Ammon's horn (tissue), 1 donor: ENCODE data around the gene SCAMP5.

Source experiments
- DNase-seq: peaks from one replicate; pipeline ENCODE4 v3.0.0-alpha.2; 2016; ENCODE audit warnings: low spot score

SCAMP5 gene

GRCh38 chr15:75023181-75023871 lies 28.0 kb downstream of the SCAMP5 start, which contains the start of gene PPCDC:
Gene PPCDC (plus strand): TSS chr15:75023590. CDS start chr15:75028319, 4,729 bp downstream.
- peak; percentile 98 for DNase-seq

- DNase-seq: peak; percentile 42
Measured at GRCh38 chr15:75023872-75024636, 28.7 kb downstream of the SCAMP5 start.

- peak; percentile 53 for DNase-seq
Measured at GRCh38 chr15:75025107-75025506, 29.7 kb downstream of the SCAMP5 start.

GRCh38 chr15:75025548-75026260 lies 30.3 kb downstream of the SCAMP5 start:
- DNase-seq: no peak

- DNase-seq: no peak
Measured at GRCh38 chr15:75027551-75027950, 32.2 kb downstream of the SCAMP5 start.

- no peak for DNase-seq
Measured at GRCh38 chr15:75028991-75029377, 33.6 kb downstream of the SCAMP5 start.

GRCh38 chr15:75029378-75030022 lies 34.1 kb downstream of the SCAMP5 start:
- peak; percentile 94 for DNase-seq

- DNase-seq: no peak
Measured at GRCh38 chr15:75030023-75030413, 34.7 kb downstream of the SCAMP5 start.

- DNase-seq: no peak
Measured at GRCh38 chr15:75030424-75030823, 35.1 kb downstream of the SCAMP5 start.

GRCh38 chr15:75031848-75032247 lies 36.5 kb downstream of the SCAMP5 start:
- DNase-seq: no peak

- no peak for DNase-seq
Measured at GRCh38 chr15:75032395-75032794, 37.0 kb downstream of the SCAMP5 start.

GRCh38 chr15:75033809-75034208 lies 38.4 kb downstream of the SCAMP5 start:
- DNase-seq: no peak

GRCh38 chr15:75034615-75035014 lies 39.3 kb downstream of the SCAMP5 start:
- no peak for DNase-seq

- DNase-seq: no peak
Measured at GRCh38 chr15:75036212-75036616, 40.9 kb downstream of the SCAMP5 start.

- no peak for DNase-seq
Measured at GRCh38 chr15:75037685-75038084, 42.3 kb downstream of the SCAMP5 start.

GRCh38 chr15:75038231-75038630 lies 42.9 kb downstream of the SCAMP5 start:
- no peak for DNase-seq

- peak; percentile 79 for DNase-seq
Measured at GRCh38 chr15:75042730-75043508, 47.6 kb downstream of the SCAMP5 start.

GRCh38 chr15:75043509-75044257 lies 48.3 kb downstream of the SCAMP5 start:
- DNase-seq: peak; percentile 97

GRCh38 chr15:75044258-75044878 lies 49.0 kb downstream of the SCAMP5 start:
- no peak for DNase-seq

- no peak for DNase-seq
Measured at GRCh38 chr15:75045332-75046015, 50.1 kb downstream of the SCAMP5 start.
